NCI-H2029 treated with DMSO at 0.1 percent for 48 hours (cell line): ENCODE data around the gene AVPI1.
A peak's percentile ranks its signal among the peaks of the same experiment; 100 is the strongest.
"Not testable (repeated sequence)": the region's sequence is repeated elsewhere in the genome, so short reads cannot be mapped to it uniquely, and the experiment has no call there.

Source experiments
- DNase-seq: peaks from one replicate; lab custom pipeline; 2025; lab: John Stamatoyannopoulos, UW

AVPI1 gene

DNA sequence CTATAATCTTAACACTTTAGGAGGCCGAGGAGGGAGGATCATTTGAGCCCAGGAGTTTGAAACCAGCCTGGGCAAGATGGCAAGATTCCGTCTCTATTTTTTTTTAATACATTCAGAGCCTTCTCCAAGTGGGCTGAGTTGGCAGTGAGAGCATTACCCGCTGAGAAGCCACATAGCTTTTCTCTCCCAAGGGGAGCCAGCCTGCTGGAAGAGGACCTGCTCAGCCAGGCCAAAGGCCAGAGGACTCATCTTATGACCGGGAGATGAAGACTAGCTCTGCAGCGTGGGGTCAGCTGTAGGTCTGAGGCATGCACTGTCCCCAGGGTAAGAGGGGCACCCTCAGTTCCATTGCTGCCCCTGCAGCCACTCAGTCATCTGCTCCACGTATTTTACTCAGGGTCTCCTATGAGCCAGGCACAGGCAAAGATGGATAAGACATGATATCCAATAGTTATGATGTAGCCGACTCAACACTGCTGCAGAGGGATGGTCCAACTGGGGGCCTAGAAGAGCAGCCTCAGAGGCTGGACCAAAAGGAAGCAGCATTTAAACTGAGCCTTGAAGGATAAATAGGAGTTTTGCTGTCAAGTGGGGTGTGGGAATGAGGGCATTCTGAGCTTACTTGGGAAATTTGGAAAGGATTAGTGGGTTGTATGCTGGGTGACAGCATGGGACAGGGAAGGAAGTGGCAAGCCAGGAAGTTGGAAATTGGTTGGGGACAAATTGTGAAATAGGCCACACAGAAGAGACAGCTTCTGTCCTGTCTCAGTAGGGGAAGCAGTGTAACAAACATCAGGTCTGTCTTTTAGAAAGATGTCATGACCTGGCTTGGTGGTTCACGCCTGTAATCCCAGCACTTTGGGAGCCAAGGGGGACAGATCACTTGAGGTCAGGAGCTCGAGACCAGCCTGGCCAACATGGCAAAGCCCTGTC, 24.9 kb upstream of the AVPI1 start:
- DNase-seq, result no peak

GRCh38 chr10:97708976-97709946, 22.2 kb upstream of the AVPI1 start:
- no peak for DNase-seq

GRCh38 chr10:97708167-97708566, 21.1 kb upstream of the AVPI1 start:
- no peak for DNase-seq

- DNase-seq, result no peak
Observed at GRCh38 chr10:97707134-97707861, 20.3 kb upstream of the AVPI1 start.

GRCh38 chr10:97705006-97705670, 18.1 kb upstream of the AVPI1 start:
- DNase-seq, result no peak

DNA sequence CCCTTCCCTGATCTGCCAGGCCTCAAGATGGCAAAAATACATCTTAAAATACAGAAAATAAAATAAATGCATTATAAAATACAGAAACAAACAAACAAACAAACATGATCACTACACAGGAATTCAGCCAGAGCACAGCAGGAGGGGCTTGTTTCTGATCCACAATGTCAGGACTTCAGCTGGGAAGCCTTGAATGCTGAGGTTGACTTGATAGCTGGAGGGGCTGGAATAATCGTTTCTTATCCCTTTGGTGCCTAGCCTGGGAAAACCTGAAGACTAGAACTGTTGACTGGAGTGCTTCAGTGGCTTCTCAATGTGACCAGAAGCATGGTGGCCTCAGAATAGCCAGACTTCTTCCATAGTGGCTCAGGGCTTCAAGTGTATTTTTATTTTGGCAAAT, 17.3 kb upstream of the AVPI1 start:
- no peak for DNase-seq

- DNase-seq, result no peak
Observed at GRCh38 chr10:97703398-97704067, 16.5 kb upstream of the AVPI1 start.

DNA sequence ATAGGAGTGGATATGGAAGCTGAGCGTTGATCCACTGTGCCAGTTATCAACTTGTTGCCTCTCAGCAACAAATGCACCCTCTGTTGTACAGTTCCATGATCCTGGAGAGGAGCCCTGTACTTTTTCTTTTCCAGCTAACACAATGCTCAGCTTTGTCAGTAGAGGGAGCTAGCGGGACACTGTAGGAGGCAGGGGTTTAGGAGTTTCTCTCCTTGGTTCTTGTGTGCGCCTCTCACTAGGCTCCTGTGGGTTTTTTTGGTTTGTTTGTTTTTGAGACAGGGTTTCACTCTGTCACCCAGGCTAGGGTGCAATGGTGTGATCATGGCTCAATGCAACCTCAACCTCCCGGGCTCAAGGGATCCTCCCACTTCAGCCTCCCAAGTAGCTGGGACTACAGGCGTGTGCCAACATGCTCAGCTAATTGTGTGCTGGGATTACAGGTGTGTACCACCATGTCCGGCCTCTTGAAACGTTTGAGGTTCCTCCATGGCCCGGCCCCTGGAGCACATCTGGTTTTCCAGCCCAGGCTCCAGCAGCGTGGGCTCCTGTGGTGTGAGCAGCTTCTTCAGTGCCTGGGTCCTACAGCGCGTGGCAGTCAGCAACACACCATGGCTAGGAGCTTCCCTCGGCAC, 14.5 kb upstream of the AVPI1 start:
- peak; percentile 18 for DNase-seq

DNA sequence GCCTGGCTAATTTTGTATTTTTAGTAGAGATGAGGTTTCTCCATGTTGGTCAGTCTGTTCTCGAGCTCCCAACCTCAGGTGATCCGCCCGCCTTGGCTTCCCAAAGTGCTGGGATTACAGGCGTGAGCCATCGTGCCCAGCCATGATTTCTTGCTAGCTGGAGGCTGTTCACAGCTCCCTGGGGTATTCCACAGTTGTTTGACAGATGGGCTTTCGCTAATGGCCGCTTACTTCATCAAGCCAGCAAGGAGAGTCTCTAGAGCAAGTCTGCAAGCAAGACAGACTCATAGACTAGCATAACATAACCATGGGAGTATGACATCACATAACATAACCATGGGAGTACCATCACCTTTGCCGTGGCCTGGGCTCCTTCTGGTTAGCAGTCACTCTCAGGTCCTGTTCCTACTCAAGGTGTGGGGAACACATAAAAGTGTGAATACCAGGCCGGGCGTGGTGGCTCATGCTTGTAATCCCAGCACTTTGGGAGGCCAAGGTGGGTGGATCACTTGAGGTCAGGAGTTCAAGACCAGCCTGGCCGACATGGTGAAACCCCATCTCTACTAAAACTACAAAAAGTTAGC, 11.1 kb upstream of the AVPI1 start:
- not testable (repeated sequence) for DNase-seq

DNA sequence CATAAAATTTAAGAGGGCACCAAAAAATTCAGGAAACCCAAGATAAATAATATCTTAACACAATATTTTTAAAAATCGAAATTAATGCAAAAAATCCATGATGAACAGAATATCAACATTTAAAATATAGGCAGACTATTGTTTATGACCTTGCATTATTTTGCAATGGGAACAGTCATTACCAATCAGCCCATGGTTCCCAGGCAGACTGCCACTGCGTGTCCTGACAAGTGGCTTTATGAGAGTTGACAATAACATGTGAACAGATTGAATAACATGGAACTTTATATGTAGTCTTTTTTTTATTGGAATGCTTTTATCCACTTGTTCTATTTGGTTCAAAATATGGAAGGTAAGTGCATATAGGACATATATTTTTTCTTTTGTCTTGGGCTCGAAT, 3.1 kb upstream of the AVPI1 start:
- no peak for DNase-seq

DNA sequence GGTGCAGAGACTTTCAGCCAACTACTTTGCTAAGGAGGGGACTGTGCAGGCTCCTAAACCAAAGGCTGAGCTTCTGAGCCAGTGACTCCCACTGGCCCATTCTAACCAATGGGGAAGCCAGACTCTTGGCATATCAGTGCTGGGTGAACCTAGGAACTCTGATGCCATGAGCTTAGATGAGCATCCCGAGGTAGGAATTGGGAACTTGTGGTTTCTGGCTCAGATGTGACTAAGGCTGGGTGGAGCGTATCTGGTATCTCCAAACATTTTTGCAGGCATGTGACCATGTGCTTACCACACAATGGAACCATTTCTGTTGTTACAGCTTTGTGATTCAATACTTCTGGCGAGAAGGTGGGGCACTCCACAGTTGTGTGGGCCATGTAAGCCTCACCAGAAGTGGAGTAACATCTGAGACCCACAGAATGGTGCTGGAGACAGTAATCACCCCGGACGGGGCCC, 2.5 kb upstream of the AVPI1 start:
- no peak for DNase-seq

GRCh38 chr10:97687785-97688781, 1.0 kb upstream of the AVPI1 start:
- no peak for DNase-seq

DNA sequence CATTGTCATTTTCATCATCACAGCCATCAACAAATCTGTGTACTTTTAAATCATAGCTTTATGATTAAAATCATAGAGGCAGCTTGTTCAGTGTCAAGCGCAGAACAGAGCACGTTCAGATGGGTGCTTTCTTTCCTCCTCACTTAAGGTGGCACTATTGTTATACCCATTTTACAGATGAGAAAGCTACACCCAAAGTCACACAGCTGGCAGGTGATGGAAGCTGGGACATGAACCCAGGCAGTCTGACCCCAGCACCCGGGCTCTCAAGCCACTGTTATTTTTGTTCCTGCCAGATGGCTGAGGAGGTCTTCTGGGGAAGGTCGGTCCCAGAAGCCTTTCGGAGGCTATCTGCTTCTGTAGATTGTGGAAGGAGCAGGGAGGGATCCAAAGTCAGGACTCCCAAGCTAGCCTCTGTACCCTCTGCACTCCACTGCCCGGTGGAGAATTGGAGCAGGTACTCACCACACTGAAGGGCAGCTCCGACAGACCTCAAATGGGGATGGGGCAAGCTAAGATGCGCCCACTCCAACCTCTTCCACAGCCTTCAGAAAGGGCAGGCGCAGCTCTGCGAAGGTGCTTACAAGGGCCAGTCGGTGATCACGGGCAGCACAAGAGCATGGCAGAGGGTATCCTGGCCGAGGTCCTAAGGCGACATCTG, 610 bp downstream of the AVPI1 start:
- no peak for DNase-seq

GRCh38 chr10:97685395-97685958, 1.6 kb downstream of the AVPI1 start:
- no peak for DNase-seq

DNA sequence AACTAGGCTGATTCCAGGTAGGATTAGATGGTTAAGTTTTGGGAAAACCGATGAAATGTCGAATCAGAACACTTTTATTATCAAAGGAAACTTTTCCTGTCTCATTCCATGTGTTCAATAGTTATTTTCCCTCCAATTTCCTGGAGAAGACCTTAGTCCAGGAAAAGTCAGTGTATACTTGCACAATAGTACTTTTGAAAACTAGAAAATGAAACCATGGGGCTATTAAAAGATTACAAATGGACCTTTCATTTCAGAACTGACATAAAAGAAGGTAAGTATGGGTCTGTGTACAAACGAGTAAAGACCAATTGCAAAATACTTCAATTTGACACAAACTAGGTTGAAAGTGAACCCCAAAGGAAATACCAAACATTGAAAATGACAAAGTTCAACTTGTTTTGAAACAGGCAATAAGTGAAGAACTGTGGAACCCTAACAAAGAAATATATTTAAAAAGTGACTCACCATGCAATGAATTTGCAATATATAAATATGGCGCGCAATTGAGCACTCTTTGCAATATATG, 2.1 kb downstream of the AVPI1 start:
- DNase-seq, result no peak

DNA sequence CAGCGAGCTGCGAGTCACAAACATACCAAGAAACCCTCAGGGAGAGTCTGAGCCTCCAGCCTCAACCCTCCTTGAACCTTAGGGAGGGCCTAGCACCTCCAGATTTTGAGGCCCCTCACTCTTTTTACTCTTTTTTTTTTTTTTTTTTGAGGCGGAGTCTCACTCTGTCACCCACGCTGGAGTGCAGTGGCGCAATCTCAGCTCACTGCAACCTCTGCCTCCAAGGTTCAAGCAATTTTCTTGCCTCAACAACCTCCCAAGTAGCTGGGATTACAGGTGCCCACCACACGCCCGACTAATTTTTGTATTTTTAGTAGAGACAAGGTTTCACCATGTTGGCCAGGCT, 2.7 kb downstream of the AVPI1 start:
- DNase-seq, result not testable (repeated sequence)

GRCh38 chr10:97683556-97684367, 3.3 kb downstream of the AVPI1 start:
- no peak for DNase-seq
